GM12891 (cell line): ENCODE data around the gene CCDC3.

Source experiments
- DNase-seq: peaks from one replicate; pipeline ENCODE4 v3.0.0; 2011; ENCODE audit warnings: low spot score; ENCODE audit not compliant: insufficient read length
- FAIRE-seq: peaks from 2 replicates; lab custom pipeline; 2011; peaks lifted over from hg19 to GRCh38; lab: Jason Lieb, UNC
- PAX5 ChIP-seq: IDR thresholded peaks from 2 replicates; pipeline ENCODE4 v1.6.1; 2011; ENCODE audit warnings: low read length, moderate library complexity, mild to moderate bottlenecking; ENCODE audit not compliant: insufficient read depth, severe bottlenecking
- POLR2A ChIP-seq: IDR thresholded peaks from 2 replicates; pipeline ENCODE4 v1.6.1; 2011; ENCODE audit warnings: low read depth, low read length, control low read depth
- POLR2AphosphoS5 ChIP-seq: IDR thresholded peaks from 2 replicates; pipeline ENCODE4 v1.6.1; 2011; ENCODE audit warnings: low read depth, low read length, control low read depth
- POU2F2 ChIP-seq: IDR thresholded peaks from 2 replicates; pipeline ENCODE4 v1.6.1; 2011; ENCODE audit warnings: low read depth, mild to moderate bottlenecking, control low read depth, low read length, moderate library complexity
- SPI1 ChIP-seq: IDR thresholded peaks from 2 replicates; pipeline ENCODE4 v1.6.1; 2011; ENCODE audit warnings: low read depth, low read length, control low read depth
- TAF1 ChIP-seq: IDR thresholded peaks from 2 replicates; pipeline ENCODE4 v1.6.1; 2011; ENCODE audit warnings: low read depth, low read length, control low read depth

Gene CCDC3

GRCh38 chr10:12898271-12898670, 103.2 kb downstream of the CCDC3 start:
- TF ChIP-seq POU2F2 (no peak), POLR2A (no peak), TAF1 (no peak), PAX5 (no peak), POLR2AphosphoS5 (no peak), SPI1 (no peak)
- FAIRE-seq (no peak), DNase-seq (no peak)

- no peak for DNase-seq
- no peak for TF ChIP-seq POU2F2
- no peak for TF ChIP-seq PAX5
- no peak for TF ChIP-seq TAF1
- TF ChIP-seq POLR2A = no peak
- no peak for FAIRE-seq
Measured at GRCh38 chr10:12897278-12897677, 104.2 kb downstream of the CCDC3 start.

- DNase-seq = no peak
- no peak for TF ChIP-seq TAF1
- TF ChIP-seq POLR2AphosphoS5 = no peak
- no peak for TF ChIP-seq POLR2A
- no peak for TF ChIP-seq POU2F2
- no peak for TF ChIP-seq PAX5
- no peak for FAIRE-seq
Measured at GRCh38 chr10:12896251-12896650, 105.3 kb downstream of the CCDC3 start.

GRCh38 chr10:12892924-12893323, 108.6 kb downstream of the CCDC3 start:
- DNase-seq (no peak), FAIRE-seq (no peak)
- TF ChIP-seq SPI1 (no peak), PAX5 (no peak), TAF1 (no peak), POLR2AphosphoS5 (no peak)

GRCh38 chr10:12890958-12891357, 110.6 kb downstream of the CCDC3 start:
- TF ChIP-seq TAF1 = no peak
- no peak for TF ChIP-seq PAX5
- TF ChIP-seq POLR2AphosphoS5 = no peak
- TF ChIP-seq SPI1 = no peak
- DNase-seq (no peak), FAIRE-seq (no peak)

- no peak for FAIRE-seq
- TF ChIP-seq SPI1 (no peak), POLR2AphosphoS5 (no peak), POU2F2 (no peak), PAX5 (no peak), TAF1 (no peak)
- no peak for DNase-seq
Measured at GRCh38 chr10:12888470-12888869, 113.0 kb downstream of the CCDC3 start.

- DNase-seq (no peak), FAIRE-seq (no peak)
- no peak for TF ChIP-seq POLR2A
- no peak for TF ChIP-seq PAX5
Measured at GRCh38 chr10:12887780-12888179, 113.7 kb downstream of the CCDC3 start.

GRCh38 chr10:12884851-12885250, 116.7 kb downstream of the CCDC3 start:
- FAIRE-seq (no peak), DNase-seq (no peak)
- TF ChIP-seq POLR2AphosphoS5 (no peak), PAX5 (no peak), TAF1 (no peak), POLR2A (no peak), SPI1 (no peak), POU2F2 (no peak)

GRCh38 chr10:12880423-12880822, 121.1 kb downstream of the CCDC3 start:
- DNase-seq (no peak), FAIRE-seq (no peak)
- TF ChIP-seq POLR2AphosphoS5 (no peak), TAF1 (no peak), POU2F2 (no peak), POLR2A (no peak)

- DNase-seq (no peak), FAIRE-seq (no peak)
- no peak for TF ChIP-seq POLR2A
- TF ChIP-seq POLR2AphosphoS5 = no peak
- TF ChIP-seq PAX5 = no peak
- no peak for TF ChIP-seq POU2F2
- TF ChIP-seq SPI1 = no peak
- TF ChIP-seq TAF1 = no peak
Measured at GRCh38 chr10:12877150-12877549, 124.4 kb downstream of the CCDC3 start.

GRCh38 chr10:12876266-12876665, 125.2 kb downstream of the CCDC3 start:
- DNase-seq = no peak
- no peak for FAIRE-seq

More at GRCh38 chr10:12876266-12876665, 125.2 kb downstream of the CCDC3 start:
- no peak for TF ChIP-seq PAX5
- TF ChIP-seq POLR2AphosphoS5 = no peak
- TF ChIP-seq POU2F2 = no peak
- TF ChIP-seq POLR2A = no peak
- no peak for TF ChIP-seq TAF1
- no peak for TF ChIP-seq SPI1
